ENCODE data around the gene ANHX.

DNA sequence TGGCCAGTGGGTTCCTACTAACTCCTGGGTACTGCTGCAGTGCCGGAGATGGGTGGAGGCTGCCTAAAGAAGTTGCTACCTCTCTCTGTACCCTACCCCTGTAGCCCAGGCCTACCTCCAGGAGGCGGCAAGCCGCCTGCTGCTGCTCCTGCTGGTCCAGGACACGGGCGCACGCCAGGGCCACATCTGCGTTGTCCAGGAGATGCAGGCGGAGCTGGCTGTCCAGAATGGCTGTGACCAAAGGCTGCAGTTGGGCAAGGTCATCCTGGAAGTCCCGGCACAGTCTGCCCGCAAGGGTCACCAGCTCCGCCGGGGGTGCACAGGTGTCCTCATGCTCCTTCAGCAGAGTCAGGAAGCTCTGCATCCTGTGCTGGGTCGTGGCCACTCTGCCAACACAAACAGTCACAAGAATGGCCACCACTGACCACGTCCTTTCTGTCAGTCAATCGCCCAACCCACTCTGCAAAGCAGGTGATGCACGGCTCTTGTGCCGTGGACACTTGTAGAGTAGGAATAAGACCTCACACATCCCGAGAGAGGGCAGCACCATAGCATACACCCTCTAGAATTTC lies 1.6 kb downstream of the ANHX start:
- TF ChIP-seq EZH2 (IDR thresholded peaks at IDR 0.05; ENCODE audit: borderline replicate concordance, low read depth, low read length, poor library complexity, severe bottlenecking) (no peak), CTCF (conservative IDR thresholded peaks at IDR 0.05; ENCODE audit: low read depth, low read length) (no peak)
